ENCODE measurements around the gene FBXO24.

- no peak for TF ChIP-seq POLR2AphosphoS5 (IDR thresholded peaks at IDR 0.05)
- TF ChIP-seq, protein P1, sequence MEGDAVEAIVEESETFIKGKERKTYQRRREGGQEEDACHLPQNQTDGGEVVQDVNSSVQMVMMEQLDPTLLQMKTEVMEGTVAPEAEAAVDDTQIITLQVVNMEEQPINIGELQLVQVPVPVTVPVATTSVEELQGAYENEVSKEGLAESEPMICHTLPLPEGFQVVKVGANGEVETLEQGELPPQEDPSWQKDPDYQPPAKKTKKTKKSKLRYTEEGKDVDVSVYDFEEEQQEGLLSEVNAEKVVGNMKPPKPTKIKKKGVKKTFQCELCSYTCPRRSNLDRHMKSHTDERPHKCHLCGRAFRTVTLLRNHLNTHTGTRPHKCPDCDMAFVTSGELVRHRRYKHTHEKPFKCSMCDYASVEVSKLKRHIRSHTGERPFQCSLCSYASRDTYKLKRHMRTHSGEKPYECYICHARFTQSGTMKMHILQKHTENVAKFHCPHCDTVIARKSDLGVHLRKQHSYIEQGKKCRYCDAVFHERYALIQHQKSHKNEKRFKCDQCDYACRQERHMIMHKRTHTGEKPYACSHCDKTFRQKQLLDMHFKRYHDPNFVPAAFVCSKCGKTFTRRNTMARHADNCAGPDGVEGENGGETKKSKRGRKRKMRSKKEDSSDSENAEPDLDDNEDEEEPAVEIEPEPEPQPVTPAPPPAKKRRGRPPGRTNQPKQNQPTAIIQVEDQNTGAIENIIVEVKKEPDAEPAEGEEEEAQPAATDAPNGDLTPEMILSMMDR (IDR thresholded peaks at IDR 0.05): no peak
Observed at GRCh38 chr7:100582650-100583049, 3.5 kb upstream of the FBXO24 start.

Data from upper lobe of left lung (tissue), 4 donors.